ENCODE measurements around the gene C5orf63.
"Not testable (repeated sequence)": the region's sequence is repeated elsewhere in the genome, so short reads cannot be mapped to it uniquely, and the experiment has no call there.

C5orf63 gene

GRCh38 chr5:127007522-127007921 lies 65.8 kb downstream of the C5orf63 start:
- H3K27ac ChIP-seq, result no peak overlapping the region
- no peak for TF ChIP-seq ZFX (IDR thresholded peaks at IDR 0.05; ENCODE audit: borderline replicate concordance)
- TF ChIP-seq CTCF (IDR thresholded peaks at IDR 0.05), result no peak

- TF ChIP-seq ZFX (IDR thresholded peaks at IDR 0.05; ENCODE audit: borderline replicate concordance) (no peak), CTCF (IDR thresholded peaks at IDR 0.05) (no peak)
- no peak overlapping the region for H3K27ac ChIP-seq
These were observed 66.6 kb downstream of the C5orf63 start for GRCh38 chr5:127006744-127007143.

- H3K27ac ChIP-seq, result not testable (repeated sequence)
These were observed 68.0 kb downstream of the C5orf63 start for GRCh38 chr5:127005282-127005681.

GRCh38 chr5:127004721-127005120 lies 68.6 kb downstream of the C5orf63 start:
- H3K27ac ChIP-seq, result no peak overlapping the region
- no peak for TF ChIP-seq ZFX (IDR thresholded peaks at IDR 0.05; ENCODE audit: borderline replicate concordance)
- TF ChIP-seq CTCF (IDR thresholded peaks at IDR 0.05), result no peak

GRCh38 chr5:127003798-127004495 lies 69.4 kb downstream of the C5orf63 start:
- no peak for TF ChIP-seq CTCF (IDR thresholded peaks at IDR 0.05)
- no peak for TF ChIP-seq ZFX (IDR thresholded peaks at IDR 0.05; ENCODE audit: borderline replicate concordance)
- no peak overlapping the region for H3K27ac ChIP-seq

- H3K27ac ChIP-seq, result no peak overlapping the region
- TF ChIP-seq CTCF (IDR thresholded peaks at IDR 0.05), result no peak
- no peak for TF ChIP-seq ZFX (IDR thresholded peaks at IDR 0.05; ENCODE audit: borderline replicate concordance)
These were observed 70.9 kb downstream of the C5orf63 start for GRCh38 chr5:127002390-127002789.

- H3K27ac ChIP-seq, result no peak overlapping the region
- TF ChIP-seq CTCF (IDR thresholded peaks at IDR 0.05) (no peak), ZFX (IDR thresholded peaks at IDR 0.05; ENCODE audit: borderline replicate concordance) (no peak)
These were observed 71.5 kb downstream of the C5orf63 start for GRCh38 chr5:127001621-127002296.

All from 22Rv1 (cell line).